ENCODE data around the gene COA8. TPM values are rescaled to one million over a fixed set of nuclear protein-coding genes. Genes with fewer than 3 reads are reported as not detected.

The COA8 gene
- total and polyA plus RNA-seq, 8 donors: 17.0 to 31.7 (median 26.5) TPM

- intact Hi-C loops (cut with DNase I): loop anchor here in 2 of 3 donors (2.0 to 10.0 kb wide), 2 partner anchors 29 to 53 kb away; no protein-coding TSS in a partner anchor
- DNase-seq (peak in 3 of 6 donors; percentile 7 to 66 (median 54)), ATAC-seq (no peak), FAIRE-seq (no peak)
- H3K36me3 ChIP-seq: no peaks in the 10 kb centered on the region
- H3K4me3 ChIP-seq: no peak overlapping the region
- H3K4me1 ChIP-seq: peaks cover 0 to 11% (median 3%) of the 10 kb centered on the region in 3 donors
- TF ChIP-seq, protein P1, sequence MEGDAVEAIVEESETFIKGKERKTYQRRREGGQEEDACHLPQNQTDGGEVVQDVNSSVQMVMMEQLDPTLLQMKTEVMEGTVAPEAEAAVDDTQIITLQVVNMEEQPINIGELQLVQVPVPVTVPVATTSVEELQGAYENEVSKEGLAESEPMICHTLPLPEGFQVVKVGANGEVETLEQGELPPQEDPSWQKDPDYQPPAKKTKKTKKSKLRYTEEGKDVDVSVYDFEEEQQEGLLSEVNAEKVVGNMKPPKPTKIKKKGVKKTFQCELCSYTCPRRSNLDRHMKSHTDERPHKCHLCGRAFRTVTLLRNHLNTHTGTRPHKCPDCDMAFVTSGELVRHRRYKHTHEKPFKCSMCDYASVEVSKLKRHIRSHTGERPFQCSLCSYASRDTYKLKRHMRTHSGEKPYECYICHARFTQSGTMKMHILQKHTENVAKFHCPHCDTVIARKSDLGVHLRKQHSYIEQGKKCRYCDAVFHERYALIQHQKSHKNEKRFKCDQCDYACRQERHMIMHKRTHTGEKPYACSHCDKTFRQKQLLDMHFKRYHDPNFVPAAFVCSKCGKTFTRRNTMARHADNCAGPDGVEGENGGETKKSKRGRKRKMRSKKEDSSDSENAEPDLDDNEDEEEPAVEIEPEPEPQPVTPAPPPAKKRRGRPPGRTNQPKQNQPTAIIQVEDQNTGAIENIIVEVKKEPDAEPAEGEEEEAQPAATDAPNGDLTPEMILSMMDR (IDR thresholded peaks at IDR 0.05): no peak
- H3K9me3 ChIP-seq: no peaks in the 10 kb centered on the region
- no peaks in the 10 kb centered on the region for H3K27me3 ChIP-seq
- H3K27ac ChIP-seq: no peak overlapping the region
- 75 to 76% methylated on average over 10 to 11 of the region's 11 CpGs for WGBS, 2 donors
These were observed 15.3 kb upstream of the COA8 start for GRCh38 chr14:103547455-103547940.

DNA sequence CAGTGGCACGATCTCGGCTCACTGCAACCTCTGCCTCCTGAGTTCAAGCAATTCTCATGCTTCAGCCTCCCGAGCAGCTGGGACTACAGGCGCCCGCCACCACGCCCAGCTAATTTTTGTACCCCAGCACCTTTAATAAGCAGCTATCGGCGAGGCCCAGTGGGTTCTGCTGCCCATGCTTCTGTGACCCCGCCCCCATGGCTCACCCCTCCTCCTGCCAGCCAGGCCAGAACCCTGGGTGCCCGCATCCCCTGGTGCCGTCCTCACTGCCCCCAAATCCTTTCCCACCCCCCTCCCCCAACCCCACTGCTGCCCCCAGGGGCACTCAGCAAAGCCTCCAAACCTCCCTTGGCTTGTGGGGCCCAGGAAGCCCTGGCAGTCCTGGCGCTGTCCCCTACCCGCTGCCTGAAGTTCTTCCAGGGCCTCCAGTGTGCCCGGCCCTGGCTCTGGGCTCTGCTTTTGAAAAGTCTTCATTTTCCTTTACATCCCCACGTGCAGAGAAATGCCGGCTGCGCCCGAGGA, 14.8 kb upstream of the COA8 start:
- WGBS, 2 donors: 80 to 88% methylated on average over 17 to 18 of the region's 18 CpGs
- Histone ChIP-seq H3K4me1 (peaks cover 0 to 11% (median 3%) of the 10 kb centered on the region in 3 donors), H3K9me3 (no peaks in the 10 kb centered on the region), H3K27me3 (no peaks in the 10 kb centered on the region), H3K4me3 (no peak overlapping the region), H3K27ac (no peak overlapping the region), H3K36me3 (no peaks in the 10 kb centered on the region)
- intact Hi-C loops (cut with DNase I): loop anchor here in 2 of 3 donors (2.0 to 10.0 kb wide), 2 partner anchors 29 to 53 kb away; no protein-coding TSS in a partner anchor
- ATAC-seq (no peak), DNase-seq (peak in 3 of 6 donors; percentile 24 to 52 (median 52)), FAIRE-seq (no peak)
- TF ChIP-seq, protein P1 (IDR thresholded peaks at IDR 0.05): no peak

DNA sequence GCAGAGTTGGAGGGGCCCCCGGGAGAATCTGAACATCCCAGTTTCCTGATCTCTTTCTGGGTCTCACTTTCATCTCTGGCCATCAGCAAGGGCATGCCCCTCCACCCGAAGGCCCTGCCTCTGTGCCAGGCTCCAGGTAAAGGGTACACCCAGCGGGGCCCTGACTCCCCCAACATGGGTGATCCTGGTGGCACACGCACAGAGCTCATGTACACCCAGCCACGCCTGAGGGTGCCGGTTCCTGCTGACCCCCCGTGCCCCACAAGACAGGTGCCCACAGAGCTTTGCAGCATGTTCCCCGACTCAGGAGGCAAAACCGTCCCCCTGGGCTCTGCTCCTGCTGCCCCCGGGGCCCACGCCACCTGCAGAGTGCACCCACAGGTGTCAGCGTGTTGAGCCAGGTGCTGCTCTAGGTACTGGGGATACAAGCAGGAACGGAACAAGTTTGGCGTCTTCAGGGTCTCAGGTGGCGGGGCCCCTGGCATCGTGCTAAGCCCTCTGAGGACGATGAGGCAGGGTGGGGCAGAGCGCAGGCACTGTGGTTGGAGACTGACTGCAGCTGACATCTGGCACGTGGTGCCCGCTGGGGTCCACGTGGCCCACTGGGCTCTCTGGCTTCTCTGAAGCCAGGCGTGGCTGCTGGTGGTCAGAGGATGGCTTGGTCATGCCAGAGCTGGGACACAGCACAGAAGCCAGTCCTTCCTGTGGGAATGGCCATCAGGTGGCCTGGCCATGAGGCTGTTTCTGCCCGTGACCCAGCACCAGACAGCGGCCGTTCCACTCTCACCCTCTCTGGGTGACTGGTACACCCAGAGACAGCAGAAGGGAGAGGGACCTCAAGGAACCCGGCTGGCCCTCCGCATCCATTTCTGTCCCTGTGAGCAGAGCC, 14.1 kb upstream of the COA8 start:
- FAIRE-seq (no peak), DNase-seq (peak in 3 of 6 donors; percentile 25 to 78 (median 52)), ATAC-seq (no peak)
- no peaks in the 10 kb centered on the region for H3K27me3 ChIP-seq
- H3K27ac ChIP-seq: peak overlapping the region; percentile 17 to 73 (median 62)
- H3K4me1 ChIP-seq: peaks cover 0 to 11% (median 3%) of the 10 kb centered on the region in 3 donors
- intact Hi-C loops (cut with DNase I): loop anchor here in 1 of 3 donors (10.0 kb wide), 1 partner anchor 54 kb away; no protein-coding TSS in a partner anchor
- 82 to 87% methylated on average over 27 of the region's 27 CpGs for WGBS, 2 donors
- no peaks in the 10 kb centered on the region for H3K36me3 ChIP-seq
- H3K4me3 ChIP-seq: no peak overlapping the region
- TF ChIP-seq, protein P1 (IDR thresholded peaks at IDR 0.05): no peak
- no peaks in the 10 kb centered on the region for H3K9me3 ChIP-seq

- no peaks in the 10 kb centered on the region for H3K27me3 ChIP-seq
- WGBS, 2 donors: 60 to 70% methylated on average over 29 to 30 of the region's 30 CpGs
- intact Hi-C loops (cut with DNase I): loop anchor here in 1 of 3 donors (5.0 to 10.0 kb wide), 2 partner anchors 32 to 55 kb away; no protein-coding TSS in a partner anchor
- DNase-seq (peak in 4 of 6 donors; percentile 37 to 78 (median 60)), FAIRE-seq (no peak), ATAC-seq (peak in 3 of 4 donors; percentile 39 to 65 (median 47))
- H3K9me3 ChIP-seq: no peaks in the 10 kb centered on the region
- TF ChIP-seq, protein P1 (IDR thresholded peaks at IDR 0.05): no peak
- peaks cover 0 to 11% (median 3%) of the 10 kb centered on the region in 3 donors for H3K4me1 ChIP-seq
- no peaks in the 10 kb centered on the region for H3K36me3 ChIP-seq
- peak overlapping the region; percentile 51 to 73 (median 62) for H3K27ac ChIP-seq
- H3K4me3 ChIP-seq: no peak overlapping the region
These were observed 13.1 kb upstream of the COA8 start for GRCh38 chr14:103549361-103550311.
